Renal pelvis (tissue), 4 donors: ENCODE results near the gene NINJ2. TPM values are rescaled to one million over a fixed set of nuclear protein-coding genes. Genes with fewer than 3 reads are reported as not detected.

Source experiments
- DNase-seq: peaks from one replicate; pipeline ENCODE4 v3.0.0-alpha.2; 2013
- polyA plus RNA-seq, 3 donors: library from polyadenylated mRNA; unstranded; fragments of 120-200 nt; gene quantifications; one replicate each; pipeline ENCODE4 v1.2.1, GENCODE V29; 2013; ENCODE audit not compliant: insufficient read length in 3 of 3

Gene NINJ2
- polyA plus RNA-seq, 3 donors = 0.88 to 2.3 (median 1.5) TPM

- DNase-seq = no peak
Measured at GRCh38 chr12:675562-675961, 12.3 kb upstream of the NINJ2 start.

- DNase-seq = no peak
Measured at GRCh38 chr12:674272-674781, 11.1 kb upstream of the NINJ2 start.

GRCh38 chr12:673849-674248 is 10.6 kb upstream of the NINJ2 start:
- DNase-seq = no peak

- no peak for DNase-seq
Measured at GRCh38 chr12:669576-669945, 6.3 kb upstream of the NINJ2 start.

GRCh38 chr12:668090-668481 is 4.8 kb upstream of the NINJ2 start:
- DNase-seq = no peak

GRCh38 chr12:666766-667308 is 3.6 kb upstream of the NINJ2 start:
- DNase-seq = no peak

GRCh38 chr12:666066-666465 is 2.8 kb upstream of the NINJ2 start:
- DNase-seq = no peak

GRCh38 chr12:664779-665092 is 1.5 kb upstream of the NINJ2 start:
- no peak for DNase-seq

GRCh38 chr12:664075-664778 is 982 bp upstream of the NINJ2 start:
- no peak for DNase-seq

- peak; percentile 16 for DNase-seq
Measured at GRCh38 chr12:662566-663292, 516 bp downstream of the NINJ2 start.

- no peak for DNase-seq
Measured at GRCh38 chr12:661720-662486, 1.3 kb downstream of the NINJ2 start.

- DNase-seq = no peak
Measured at GRCh38 chr12:659090-659683, 4.1 kb downstream of the NINJ2 start.

GRCh38 chr12:650983-651382 is 12.3 kb downstream of the NINJ2 start:
- no peak for DNase-seq

GRCh38 chr12:647385-648085 is 15.7 kb downstream of the NINJ2 start:
- DNase-seq = no peak

- DNase-seq = no peak
Measured at GRCh38 chr12:646442-647384, 16.5 kb downstream of the NINJ2 start.

GRCh38 chr12:645563-646071 is 17.6 kb downstream of the NINJ2 start:
- DNase-seq = no peak

- no peak for DNase-seq
Measured at GRCh38 chr12:644818-645552, 18.3 kb downstream of the NINJ2 start.

- no peak for DNase-seq
Measured at GRCh38 chr12:644303-644639, 19.0 kb downstream of the NINJ2 start.

- no peak for DNase-seq
Measured at GRCh38 chr12:643475-644302, 19.6 kb downstream of the NINJ2 start.
